GM10847 (cell line): ENCODE measurements around the gene EIF5.

Source experiments
- POLR2A ChIP-seq: IDR thresholded peaks from 2 replicates; pipeline ENCODE4 v1.6.1; 2011; ENCODE audit not compliant: insufficient read length; ENCODE audit errors: extremely low read depth

EIF5 gene

GRCh38 chr14:103388664-103389063 lies 54.6 kb downstream of the EIF5 start:
- no peak for TF ChIP-seq POLR2A

GRCh38 chr14:103390605-103391004 lies 56.6 kb downstream of the EIF5 start:
- TF ChIP-seq POLR2A = no peak

- TF ChIP-seq POLR2A = no peak
These were observed 57.0 kb downstream of the EIF5 start for GRCh38 chr14:103391048-103391447.

GRCh38 chr14:103392106-103392505 lies 58.1 kb downstream of the EIF5 start:
- no peak for TF ChIP-seq POLR2A

GRCh38 chr14:103392572-103392971 lies 58.5 kb downstream of the EIF5 start:
- no peak for TF ChIP-seq POLR2A

GRCh38 chr14:103393070-103393469 lies 59.0 kb downstream of the EIF5 start:
- no peak for TF ChIP-seq POLR2A

GRCh38 chr14:103393676-103394626 lies 59.9 kb downstream of the EIF5 start:
- TF ChIP-seq POLR2A = no peak
